ENCODE measurements around the gene TTLL5.

GRCh38 chr14:75725481-75725880 is 64.4 kb downstream of the TTLL5 start:
- TF ChIP-seq, protein P1, sequence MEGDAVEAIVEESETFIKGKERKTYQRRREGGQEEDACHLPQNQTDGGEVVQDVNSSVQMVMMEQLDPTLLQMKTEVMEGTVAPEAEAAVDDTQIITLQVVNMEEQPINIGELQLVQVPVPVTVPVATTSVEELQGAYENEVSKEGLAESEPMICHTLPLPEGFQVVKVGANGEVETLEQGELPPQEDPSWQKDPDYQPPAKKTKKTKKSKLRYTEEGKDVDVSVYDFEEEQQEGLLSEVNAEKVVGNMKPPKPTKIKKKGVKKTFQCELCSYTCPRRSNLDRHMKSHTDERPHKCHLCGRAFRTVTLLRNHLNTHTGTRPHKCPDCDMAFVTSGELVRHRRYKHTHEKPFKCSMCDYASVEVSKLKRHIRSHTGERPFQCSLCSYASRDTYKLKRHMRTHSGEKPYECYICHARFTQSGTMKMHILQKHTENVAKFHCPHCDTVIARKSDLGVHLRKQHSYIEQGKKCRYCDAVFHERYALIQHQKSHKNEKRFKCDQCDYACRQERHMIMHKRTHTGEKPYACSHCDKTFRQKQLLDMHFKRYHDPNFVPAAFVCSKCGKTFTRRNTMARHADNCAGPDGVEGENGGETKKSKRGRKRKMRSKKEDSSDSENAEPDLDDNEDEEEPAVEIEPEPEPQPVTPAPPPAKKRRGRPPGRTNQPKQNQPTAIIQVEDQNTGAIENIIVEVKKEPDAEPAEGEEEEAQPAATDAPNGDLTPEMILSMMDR (IDR thresholded peaks at IDR 0.05): no peak
- TF ChIP-seq POLR2A (IDR thresholded peaks at IDR 0.05): no peak
- TF ChIP-seq EP300 (IDR thresholded peaks at IDR 0.05): no peak
- no peak for TF ChIP-seq POLR2AphosphoS5 (IDR thresholded peaks at IDR 0.05)
